Measurements from ENCODE around the gene THSD8.
"Not testable (repeated sequence)": the region's sequence is repeated elsewhere in the genome, so short reads cannot be mapped to it uniquely, and the experiment has no call there.

THSD8 gene

GRCh38 chr19:12825254-12826131, 23.6 kb downstream of the THSD8 start:
- DNase-seq (ENCODE audit: low read depth, low spot score), result peak; percentile 90

- peak; percentile 56 for DNase-seq (ENCODE audit: low read depth, low spot score)
Measured at GRCh38 chr19:12828494-12828893, 26.6 kb downstream of the THSD8 start.

GRCh38 chr19:12833418-12833737, 31.5 kb downstream of the THSD8 start:
- no peak for DNase-seq (ENCODE audit: low read depth, low spot score)

- DNase-seq (ENCODE audit: low read depth, low spot score), result peak; percentile 5
Measured at GRCh38 chr19:12833738-12834565, 32.1 kb downstream of the THSD8 start.

- peak; percentile 41 for DNase-seq (ENCODE audit: low read depth, low spot score)
Measured at GRCh38 chr19:12834566-12834943, 32.7 kb downstream of the THSD8 start, which contains the start of gene RTBDN. Gene RTBDN, minus strand, starts transcription at chr19:12834579. Its CDS starts 4,600 bp downstream, at chr19:12829979.

GRCh38 chr19:12834976-12835757, 33.3 kb downstream of the THSD8 start:
- no peak for DNase-seq (ENCODE audit: low read depth, low spot score)

- DNase-seq (ENCODE audit: low read depth, low spot score), result no peak
Measured at GRCh38 chr19:12836529-12836863, 34.6 kb downstream of the THSD8 start.

- no peak for DNase-seq (ENCODE audit: low read depth, low spot score)
Measured at GRCh38 chr19:12837225-12837624, 35.4 kb downstream of the THSD8 start.

- peak; percentile 49 for DNase-seq (ENCODE audit: low read depth, low spot score)
Measured at GRCh38 chr19:12838182-12838885, 36.5 kb downstream of the THSD8 start, which contains the start of gene MAST1. Gene MAST1, plus strand, starts transcription at chr19:12838515. Its CDS starts 58 bp downstream, at chr19:12838573.

- no peak for DNase-seq (ENCODE audit: low read depth, low spot score)
Measured at GRCh38 chr19:12838886-12839756, 37.3 kb downstream of the THSD8 start.

GRCh38 chr19:12840091-12841079, 38.5 kb downstream of the THSD8 start:
- peak; percentile 98 for DNase-seq (ENCODE audit: low read depth, low spot score)

- peak; percentile 96 for DNase-seq (ENCODE audit: low read depth, low spot score)
Measured at GRCh38 chr19:12841094-12841493, 39.2 kb downstream of the THSD8 start.

GRCh38 chr19:12842511-12842910, 40.6 kb downstream of the THSD8 start:
- DNase-seq (ENCODE audit: low read depth, low spot score), result no peak

- DNase-seq (ENCODE audit: low read depth, low spot score), result no peak
Measured at GRCh38 chr19:12843328-12843727, 41.5 kb downstream of the THSD8 start.

- no peak for DNase-seq (ENCODE audit: low read depth, low spot score)
Measured at GRCh38 chr19:12843999-12844732, 42.3 kb downstream of the THSD8 start.

GRCh38 chr19:12846613-12847012, 44.7 kb downstream of the THSD8 start:
- not testable (repeated sequence) for DNase-seq (ENCODE audit: low read depth, low spot score)

GRCh38 chr19:12847159-12848139, 45.6 kb downstream of the THSD8 start:
- DNase-seq (ENCODE audit: low read depth, low spot score), result peak; percentile 96

Measured in ELF-1 (cell line).